ENCODE measurements around the gene FBXO21.
"Not testable (repeated sequence)": the region's sequence is repeated elsewhere in the genome, so short reads cannot be mapped to it uniquely, and the experiment has no call there.

DNA sequence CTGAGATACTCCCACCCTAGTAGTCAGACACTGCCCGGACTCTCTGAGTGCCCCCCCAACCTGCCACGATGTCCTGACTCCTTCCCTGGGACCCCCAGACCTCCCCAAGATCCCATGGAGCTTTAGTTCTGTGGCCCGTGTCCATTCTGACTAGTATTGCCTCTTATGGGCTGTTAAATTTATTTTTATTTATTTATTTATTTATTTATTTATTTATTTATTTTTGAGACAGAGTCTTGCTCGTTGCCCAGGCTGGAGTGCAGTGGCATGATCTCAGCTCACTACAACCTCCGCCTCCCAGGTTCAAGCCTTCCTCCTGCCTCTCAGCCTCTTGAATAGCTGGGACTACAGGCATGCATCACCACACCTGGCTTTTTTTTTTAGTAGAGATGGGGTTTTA is 30.7 kb upstream of the FBXO21 start:
- TF ChIP-seq CTCF (IDR thresholded peaks at IDR 0.05); ZFX (IDR thresholded peaks at IDR 0.05; ENCODE audit: borderline replicate concordance): not testable (repeated sequence)

Measured in 22Rv1 (cell line).